ENCODE results near the gene ATP8B1.

Gene ATP8B1

DNA sequence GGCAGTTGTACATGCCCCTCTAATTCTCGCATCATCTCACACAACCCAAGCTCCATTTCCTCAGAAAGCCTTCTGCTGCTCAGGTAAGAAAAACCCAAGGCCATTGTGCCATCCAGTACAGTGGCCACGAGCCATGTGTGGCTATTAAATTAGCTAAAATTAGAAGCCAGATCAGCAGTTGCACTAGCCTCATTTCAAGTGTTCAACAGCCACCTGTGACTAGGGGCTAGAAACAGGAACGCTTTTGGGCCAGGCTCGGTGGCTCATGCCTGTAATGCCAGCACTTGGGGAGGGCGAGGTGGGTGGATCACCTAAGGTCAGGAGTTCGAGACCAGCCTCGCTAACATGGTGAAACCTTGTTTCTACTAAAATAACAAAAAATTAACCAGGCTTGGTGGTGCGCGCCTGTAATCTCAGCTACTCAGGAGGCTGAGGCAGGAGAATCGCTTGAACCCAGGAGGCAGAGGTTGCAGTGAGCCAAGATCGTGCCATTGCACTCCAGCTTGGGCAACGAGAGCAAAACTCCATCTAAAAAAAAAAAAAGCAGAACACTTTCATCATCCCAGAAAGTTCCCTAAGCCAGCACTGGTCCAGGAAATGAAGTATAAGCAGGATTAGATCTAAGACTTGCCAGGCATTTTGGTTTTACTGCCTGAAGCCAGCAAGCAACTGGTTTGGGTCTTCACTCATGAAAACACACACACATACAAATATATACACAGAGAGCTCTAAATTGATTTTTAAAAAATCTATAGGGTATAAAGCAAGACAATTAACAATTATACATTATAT, 35.7 kb downstream of the ATP8B1 start:
- H3K27ac ChIP-seq, result no peak overlapping the region
- no peak for TF ChIP-seq CTCF (IDR thresholded peaks at IDR 0.05; ENCODE audit: low read depth, low read length, missing control alignments)
- no peak overlapping the region for H3K4me3 ChIP-seq (ENCODE audit: low read depth, low read length)
- no peak for DNase-seq
- no peaks in the 10 kb centered on the region for H3K36me3 ChIP-seq (replicated peaks)
- no peaks in the 10 kb centered on the region for H3K27me3 ChIP-seq (replicated peaks)
- in situ Hi-C loops (cut with HindIII; ENCODE audit: low pct_ligation_motif_present, low sequenced_read_pairs), result no loop called here

GRCh38 chr18:57764995-57765394, 38.1 kb downstream of the ATP8B1 start:
- in situ Hi-C loops (cut with HindIII; ENCODE audit: low pct_ligation_motif_present, low sequenced_read_pairs), result no loop called here
- no peak for TF ChIP-seq CTCF (IDR thresholded peaks at IDR 0.05; ENCODE audit: low read depth, low read length, missing control alignments)
- no peak for DNase-seq

DNA sequence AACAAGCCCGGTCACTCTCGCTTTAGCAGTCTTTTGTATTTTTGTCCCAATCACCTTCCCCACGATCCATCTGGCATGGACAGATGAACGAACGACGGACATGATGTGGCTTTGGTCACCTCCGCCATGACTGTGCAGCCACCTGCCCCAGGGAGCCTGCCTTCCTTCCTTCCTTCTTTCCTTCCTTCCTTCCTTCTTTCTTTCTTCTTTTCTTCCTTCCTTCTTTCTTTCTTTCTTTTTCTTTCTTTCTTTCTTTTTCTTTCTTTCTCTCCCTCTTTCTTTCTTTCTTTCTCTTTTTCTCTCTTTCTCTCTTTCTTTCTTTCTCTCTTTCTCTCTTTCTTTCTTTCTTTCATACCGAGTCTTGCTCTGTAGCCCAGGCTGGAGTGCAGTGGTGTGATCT, 39.0 kb downstream of the ATP8B1 start:
- Histone ChIP-seq H3K27me3 (replicated peaks) (no peaks in the 10 kb centered on the region), H3K36me3 (replicated peaks) (no peaks in the 10 kb centered on the region), H3K27ac (no peak overlapping the region), H3K4me3 (ENCODE audit: low read depth, low read length) (no peak overlapping the region)
- DNase-seq, result no peak
- no peak for TF ChIP-seq CTCF (IDR thresholded peaks at IDR 0.05; ENCODE audit: low read depth, low read length, missing control alignments)
- in situ Hi-C loops (cut with HindIII; ENCODE audit: low pct_ligation_motif_present, low sequenced_read_pairs), result no loop called here

More at GRCh38 chr18:57764995-57765394, 38.1 kb downstream of the ATP8B1 start:
- H3K36me3 ChIP-seq (replicated peaks), result no peaks in the 10 kb centered on the region
- no peaks in the 10 kb centered on the region for H3K27me3 ChIP-seq (replicated peaks)
- H3K27ac ChIP-seq, result no peak overlapping the region
- no peak overlapping the region for H3K4me3 ChIP-seq (ENCODE audit: low read depth, low read length)

- Histone ChIP-seq H3K4me3 (ENCODE audit: low read depth, low read length) (no peak overlapping the region), H3K36me3 (replicated peaks) (no peaks in the 10 kb centered on the region), H3K27ac (no peak overlapping the region), H3K27me3 (replicated peaks) (no peaks in the 10 kb centered on the region)
- in situ Hi-C loops (cut with HindIII; ENCODE audit: low pct_ligation_motif_present, low sequenced_read_pairs), result no loop called here
- DNase-seq, result no peak
- no peak for TF ChIP-seq CTCF (IDR thresholded peaks at IDR 0.05; ENCODE audit: low read depth, low read length, missing control alignments)
Observed at GRCh38 chr18:57762686-57763085, 40.4 kb downstream of the ATP8B1 start.

GRCh38 chr18:57759650-57760049, 43.5 kb downstream of the ATP8B1 start:
- H3K27me3 ChIP-seq (replicated peaks), result no peaks in the 10 kb centered on the region
- TF ChIP-seq CTCF (IDR thresholded peaks at IDR 0.05; ENCODE audit: low read depth, low read length, missing control alignments), result no peak
- DNase-seq, result peak; percentile 49
- no peak overlapping the region for H3K4me3 ChIP-seq (ENCODE audit: low read depth, low read length)
- no peaks in the 10 kb centered on the region for H3K36me3 ChIP-seq (replicated peaks)
- H3K27ac ChIP-seq, result no peak overlapping the region
- in situ Hi-C loops (cut with HindIII; ENCODE audit: low pct_ligation_motif_present, low sequenced_read_pairs), result no loop called here

Data from brain microvascular endothelial cell (primary cell).